ENCODE measurements around the gene CFAP221.
A peak's percentile ranks its signal among the peaks of the same experiment; 100 is the strongest.

CFAP221 gene

GRCh38 chr2:119673796-119674195 is 129.5 kb downstream of the CFAP221 start:
- no peak for FAIRE-seq
- no peak for DNase-seq (ENCODE audit: extremely low spot score, insufficient read length, low read depth)

- DNase-seq (ENCODE audit: extremely low spot score, insufficient read length, low read depth) (no peak), FAIRE-seq (no peak)
Measured at GRCh38 chr2:119674711-119675500, 130.7 kb downstream of the CFAP221 start.

GRCh38 chr2:119678021-119678656 is 133.9 kb downstream of the CFAP221 start:
- no peak for DNase-seq (ENCODE audit: extremely low spot score, insufficient read length, low read depth)
- FAIRE-seq, result no peak

- peak; percentile 31 for FAIRE-seq
Measured at GRCh38 chr2:119679526-119679837, 135.2 kb downstream of the CFAP221 start.

GRCh38 chr2:119679846-119680245 is 135.6 kb downstream of the CFAP221 start:
- no peak for FAIRE-seq
- DNase-seq (ENCODE audit: extremely low spot score, insufficient read length, low read depth), result no peak

More at GRCh38 chr2:119679526-119679837, 135.2 kb downstream of the CFAP221 start:
- DNase-seq (ENCODE audit: extremely low spot score, insufficient read length, low read depth), result no peak

- DNase-seq (ENCODE audit: extremely low spot score, insufficient read length, low read depth) (no peak), FAIRE-seq (no peak)
Measured at GRCh38 chr2:119680457-119681202, 136.4 kb downstream of the CFAP221 start.

- no peak for DNase-seq (ENCODE audit: extremely low spot score, insufficient read length, low read depth)
- FAIRE-seq, result no peak
Measured at GRCh38 chr2:119681203-119681867, 137.1 kb downstream of the CFAP221 start.

GRCh38 chr2:119681868-119682220 is 137.6 kb downstream of the CFAP221 start:
- DNase-seq (ENCODE audit: extremely low spot score, insufficient read length, low read depth) (no peak), FAIRE-seq (no peak)

GRCh38 chr2:119682578-119682977 is 138.3 kb downstream of the CFAP221 start:
- DNase-seq (ENCODE audit: extremely low spot score, insufficient read length, low read depth), result no peak
- FAIRE-seq, result no peak

GRCh38 chr2:119683074-119683712 is 138.9 kb downstream of the CFAP221 start:
- no peak for FAIRE-seq

GRCh38 chr2:119683713-119684443 is 139.6 kb downstream of the CFAP221 start:
- FAIRE-seq (no peak), DNase-seq (ENCODE audit: extremely low spot score, insufficient read length, low read depth) (no peak)

More at GRCh38 chr2:119683074-119683712, 138.9 kb downstream of the CFAP221 start:
- no peak for DNase-seq (ENCODE audit: extremely low spot score, insufficient read length, low read depth)

- DNase-seq (ENCODE audit: extremely low spot score, insufficient read length, low read depth), result no peak
- no peak for FAIRE-seq
Measured at GRCh38 chr2:119684518-119684917, 140.3 kb downstream of the CFAP221 start.

GRCh38 chr2:119688616-119689015 is 144.4 kb downstream of the CFAP221 start:
- no peak for DNase-seq (ENCODE audit: extremely low spot score, insufficient read length, low read depth)
- no peak for FAIRE-seq

- FAIRE-seq (no peak), DNase-seq (ENCODE audit: extremely low spot score, insufficient read length, low read depth) (no peak)
Measured at GRCh38 chr2:119689218-119689617, 145.0 kb downstream of the CFAP221 start.

- no peak for FAIRE-seq
Measured at GRCh38 chr2:119691189-119691588, 146.9 kb downstream of the CFAP221 start.

GRCh38 chr2:119691651-119692245 is 147.5 kb downstream of the CFAP221 start:
- DNase-seq (ENCODE audit: extremely low spot score, insufficient read length, low read depth), result no peak
- FAIRE-seq, result no peak

More at GRCh38 chr2:119691189-119691588, 146.9 kb downstream of the CFAP221 start:
- no peak for DNase-seq (ENCODE audit: extremely low spot score, insufficient read length, low read depth)

GRCh38 chr2:119692310-119692709 is 148.1 kb downstream of the CFAP221 start:
- DNase-seq (ENCODE audit: extremely low spot score, insufficient read length, low read depth), result no peak
- no peak for FAIRE-seq

- FAIRE-seq, result no peak
Measured at GRCh38 chr2:119692954-119693353, 148.7 kb downstream of the CFAP221 start.

GRCh38 chr2:119693567-119693966 is 149.3 kb downstream of the CFAP221 start:
- DNase-seq (ENCODE audit: extremely low spot score, insufficient read length, low read depth) (no peak), FAIRE-seq (no peak)

More at GRCh38 chr2:119692954-119693353, 148.7 kb downstream of the CFAP221 start:
- DNase-seq (ENCODE audit: extremely low spot score, insufficient read length, low read depth), result no peak
